Keratinocyte (primary cell): ENCODE measurements around the gene IL19.

Experiments used
- EZH2 ChIP-seq: IDR thresholded peaks from one replicate; pipeline ENCODE4 v1.6.1; 2012; ENCODE audit warnings: inconsistent platforms, mild to moderate bottlenecking, low read length, moderate library complexity
- TF ChIP-seq, protein P1 (sequence below), 3 experiments: IDR thresholded peaks in 1 of 3; conservative IDR thresholded peaks in 1 of 3; optimal IDR thresholded peaks in 1 of 3; 2 replicates in 2 of 3; 3 replicates in 1 of 3; pipeline versions ENCODE3 to v1.5.1; 2011; ENCODE audit warnings: low read length in 3 of 3, mild to moderate bottlenecking in 3 of 3, moderate library complexity in 2 of 3, control low read depth in 1 of 3, inconsistent platforms in 1 of 3; ENCODE audit not compliant: insufficient read depth in 2 of 3; ENCODE audit errors: extremely low read depth in 1 of 3

DNA sequence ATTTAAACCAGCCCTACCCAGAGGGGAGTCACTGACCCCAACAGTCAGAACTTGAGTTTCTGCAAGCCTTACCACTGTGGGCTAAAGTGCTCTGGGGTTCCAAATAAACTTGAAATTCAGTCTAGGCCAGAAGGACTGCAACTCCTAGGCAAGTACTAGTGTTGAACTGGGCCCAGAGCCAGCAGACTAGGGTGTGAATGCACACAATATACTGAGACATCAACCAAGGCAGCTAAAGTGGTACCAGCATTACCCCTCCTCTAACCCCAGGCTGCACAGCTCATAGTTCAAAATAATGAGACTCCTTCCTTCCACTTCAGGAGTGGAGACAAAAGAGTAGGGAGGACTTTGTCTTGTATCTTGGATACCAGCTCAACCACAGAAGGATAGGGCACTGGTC is 75.9 kb downstream of the IL19 start:
- TF ChIP-seq, protein P1, sequence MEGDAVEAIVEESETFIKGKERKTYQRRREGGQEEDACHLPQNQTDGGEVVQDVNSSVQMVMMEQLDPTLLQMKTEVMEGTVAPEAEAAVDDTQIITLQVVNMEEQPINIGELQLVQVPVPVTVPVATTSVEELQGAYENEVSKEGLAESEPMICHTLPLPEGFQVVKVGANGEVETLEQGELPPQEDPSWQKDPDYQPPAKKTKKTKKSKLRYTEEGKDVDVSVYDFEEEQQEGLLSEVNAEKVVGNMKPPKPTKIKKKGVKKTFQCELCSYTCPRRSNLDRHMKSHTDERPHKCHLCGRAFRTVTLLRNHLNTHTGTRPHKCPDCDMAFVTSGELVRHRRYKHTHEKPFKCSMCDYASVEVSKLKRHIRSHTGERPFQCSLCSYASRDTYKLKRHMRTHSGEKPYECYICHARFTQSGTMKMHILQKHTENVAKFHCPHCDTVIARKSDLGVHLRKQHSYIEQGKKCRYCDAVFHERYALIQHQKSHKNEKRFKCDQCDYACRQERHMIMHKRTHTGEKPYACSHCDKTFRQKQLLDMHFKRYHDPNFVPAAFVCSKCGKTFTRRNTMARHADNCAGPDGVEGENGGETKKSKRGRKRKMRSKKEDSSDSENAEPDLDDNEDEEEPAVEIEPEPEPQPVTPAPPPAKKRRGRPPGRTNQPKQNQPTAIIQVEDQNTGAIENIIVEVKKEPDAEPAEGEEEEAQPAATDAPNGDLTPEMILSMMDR (optimal IDR thresholded peaks at IDR 0.05 in 1 of 3, IDR thresholded peaks at IDR 0.05 in 1 of 3, conservative IDR thresholded peaks at IDR 0.05 in 1 of 3; ENCODE audit: extremely low read depth in 1 of 3, insufficient read depth in 2 of 3, low read length in 3 of 3), result no peak
- TF ChIP-seq EZH2, result no peak
